HepG2 (cell line): ENCODE data around the gene ITGA2.
"Not testable (repeated sequence)": the region's sequence is repeated elsewhere in the genome, so short reads cannot be mapped to it uniquely, and the experiment has no call there.

Experiments
- ARHGAP35 ChIP-seq: sonication (generic); formaldehyde crosslinking; IDR thresholded peaks from 2 replicates; pipeline ENCODE4 v1.9.0; 2022; ENCODE audit warnings: mild to moderate bottlenecking, inconsistent platforms, moderate library complexity, missing genetic modification reagents, borderline replicate concordance
- SIN3A ChIP-seq: IDR thresholded peaks from 2 replicates; pipeline ENCODE4 v1.6.1; 2011; ENCODE audit warnings: low read depth, mild to moderate bottlenecking, control low read depth, low read length, borderline replicate concordance
- ZFP36L1 ChIP-seq: sonication (generic); formaldehyde crosslinking; IDR thresholded peaks from 2 replicates; pipeline ENCODE4 v1.8.0; 2022; ENCODE audit warnings: mild to moderate bottlenecking, missing genetic modification reagents, moderate library complexity
- ZNF644 ChIP-seq: IDR thresholded peaks from 2 replicates; pipeline ENCODE4 v1.6.1; 2016; ENCODE audit warnings: low read depth
- TF ChIP-seq, protein P1 (sequence below): sonication (generic); formaldehyde crosslinking; conservative IDR thresholded peaks from 2 replicates; pipeline ENCODE4 v1.4.0; 2020; ENCODE audit warnings: missing genetic modification reagents
- TF ChIP-seq, protein P2 (sequence below): sonication (generic); formaldehyde crosslinking; IDR thresholded peaks from 2 replicates; pipeline ENCODE4 v1.5.0; 2020; ENCODE audit warnings: mild to moderate bottlenecking, missing genetic modification reagents, moderate library complexity

- not testable (repeated sequence) for TF ChIP-seq ZFP36L1 (CRISPR knock-in tag); SIN3A; ARHGAP35 (CRISPR knock-in tag); ZNF644 (CRISPR knock-in tag)
- TF ChIP-seq, protein P1, sequence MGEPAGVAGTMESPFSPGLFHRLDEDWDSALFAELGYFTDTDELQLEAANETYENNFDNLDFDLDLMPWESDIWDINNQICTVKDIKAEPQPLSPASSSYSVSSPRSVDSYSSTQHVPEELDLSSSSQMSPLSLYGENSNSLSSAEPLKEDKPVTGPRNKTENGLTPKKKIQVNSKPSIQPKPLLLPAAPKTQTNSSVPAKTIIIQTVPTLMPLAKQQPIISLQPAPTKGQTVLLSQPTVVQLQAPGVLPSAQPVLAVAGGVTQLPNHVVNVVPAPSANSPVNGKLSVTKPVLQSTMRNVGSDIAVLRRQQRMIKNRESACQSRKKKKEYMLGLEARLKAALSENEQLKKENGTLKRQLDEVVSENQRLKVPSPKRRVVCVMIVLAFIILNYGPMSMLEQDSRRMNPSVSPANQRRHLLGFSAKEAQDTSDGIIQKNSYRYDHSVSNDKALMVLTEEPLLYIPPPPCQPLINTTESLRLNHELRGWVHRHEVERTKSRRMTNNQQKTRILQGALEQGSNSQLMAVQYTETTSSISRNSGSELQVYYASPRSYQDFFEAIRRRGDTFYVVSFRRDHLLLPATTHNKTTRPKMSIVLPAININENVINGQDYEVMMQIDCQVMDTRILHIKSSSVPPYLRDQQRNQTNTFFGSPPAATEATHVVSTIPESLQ (CRISPR knock-in tag), result not testable (repeated sequence)
- TF ChIP-seq, protein P2, sequence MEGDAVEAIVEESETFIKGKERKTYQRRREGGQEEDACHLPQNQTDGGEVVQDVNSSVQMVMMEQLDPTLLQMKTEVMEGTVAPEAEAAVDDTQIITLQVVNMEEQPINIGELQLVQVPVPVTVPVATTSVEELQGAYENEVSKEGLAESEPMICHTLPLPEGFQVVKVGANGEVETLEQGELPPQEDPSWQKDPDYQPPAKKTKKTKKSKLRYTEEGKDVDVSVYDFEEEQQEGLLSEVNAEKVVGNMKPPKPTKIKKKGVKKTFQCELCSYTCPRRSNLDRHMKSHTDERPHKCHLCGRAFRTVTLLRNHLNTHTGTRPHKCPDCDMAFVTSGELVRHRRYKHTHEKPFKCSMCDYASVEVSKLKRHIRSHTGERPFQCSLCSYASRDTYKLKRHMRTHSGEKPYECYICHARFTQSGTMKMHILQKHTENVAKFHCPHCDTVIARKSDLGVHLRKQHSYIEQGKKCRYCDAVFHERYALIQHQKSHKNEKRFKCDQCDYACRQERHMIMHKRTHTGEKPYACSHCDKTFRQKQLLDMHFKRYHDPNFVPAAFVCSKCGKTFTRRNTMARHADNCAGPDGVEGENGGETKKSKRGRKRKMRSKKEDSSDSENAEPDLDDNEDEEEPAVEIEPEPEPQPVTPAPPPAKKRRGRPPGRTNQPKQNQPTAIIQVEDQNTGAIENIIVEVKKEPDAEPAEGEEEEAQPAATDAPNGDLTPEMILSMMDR (CRISPR knock-in tag), result not testable (repeated sequence)
Observed at GRCh38 chr5:53112307-53112706, 123.2 kb downstream of the ITGA2 start.
